GM12873 (cell line): ENCODE results near the gene INHBC.

ENCODE experiments used
- TF ChIP-seq, protein P1 (sequence below): IDR thresholded peaks from 2 replicates; pipeline ENCODE4 v1.5.1; 2012; ENCODE audit warnings: low read depth, mild to moderate bottlenecking, moderate library complexity, low read length, control low read depth; ENCODE audit not compliant: insufficient read depth; ENCODE audit errors: missing control alignments

Gene INHBC

DNA sequence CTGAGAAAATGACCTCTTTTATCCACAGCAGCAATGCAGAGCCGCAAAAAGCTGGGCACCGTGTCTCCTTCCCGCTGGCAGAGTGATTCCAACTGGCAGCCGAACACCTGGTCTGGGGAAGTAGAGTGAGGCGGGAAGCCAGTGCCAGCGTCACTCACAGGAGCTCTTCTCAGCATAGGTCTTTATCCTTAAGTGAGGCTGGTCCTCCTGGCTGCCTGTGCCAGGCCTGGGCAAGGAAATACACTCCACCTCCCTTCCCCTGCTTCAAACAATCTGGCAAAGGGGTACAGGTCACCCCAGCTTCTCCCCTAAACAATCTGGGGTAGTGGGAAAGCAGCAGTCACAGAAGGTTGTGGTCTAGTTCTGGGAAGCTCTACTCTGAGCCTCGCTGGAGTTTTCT, 40.3 kb downstream of the INHBC start:
- TF ChIP-seq, protein P1, sequence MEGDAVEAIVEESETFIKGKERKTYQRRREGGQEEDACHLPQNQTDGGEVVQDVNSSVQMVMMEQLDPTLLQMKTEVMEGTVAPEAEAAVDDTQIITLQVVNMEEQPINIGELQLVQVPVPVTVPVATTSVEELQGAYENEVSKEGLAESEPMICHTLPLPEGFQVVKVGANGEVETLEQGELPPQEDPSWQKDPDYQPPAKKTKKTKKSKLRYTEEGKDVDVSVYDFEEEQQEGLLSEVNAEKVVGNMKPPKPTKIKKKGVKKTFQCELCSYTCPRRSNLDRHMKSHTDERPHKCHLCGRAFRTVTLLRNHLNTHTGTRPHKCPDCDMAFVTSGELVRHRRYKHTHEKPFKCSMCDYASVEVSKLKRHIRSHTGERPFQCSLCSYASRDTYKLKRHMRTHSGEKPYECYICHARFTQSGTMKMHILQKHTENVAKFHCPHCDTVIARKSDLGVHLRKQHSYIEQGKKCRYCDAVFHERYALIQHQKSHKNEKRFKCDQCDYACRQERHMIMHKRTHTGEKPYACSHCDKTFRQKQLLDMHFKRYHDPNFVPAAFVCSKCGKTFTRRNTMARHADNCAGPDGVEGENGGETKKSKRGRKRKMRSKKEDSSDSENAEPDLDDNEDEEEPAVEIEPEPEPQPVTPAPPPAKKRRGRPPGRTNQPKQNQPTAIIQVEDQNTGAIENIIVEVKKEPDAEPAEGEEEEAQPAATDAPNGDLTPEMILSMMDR, result no peak

DNA sequence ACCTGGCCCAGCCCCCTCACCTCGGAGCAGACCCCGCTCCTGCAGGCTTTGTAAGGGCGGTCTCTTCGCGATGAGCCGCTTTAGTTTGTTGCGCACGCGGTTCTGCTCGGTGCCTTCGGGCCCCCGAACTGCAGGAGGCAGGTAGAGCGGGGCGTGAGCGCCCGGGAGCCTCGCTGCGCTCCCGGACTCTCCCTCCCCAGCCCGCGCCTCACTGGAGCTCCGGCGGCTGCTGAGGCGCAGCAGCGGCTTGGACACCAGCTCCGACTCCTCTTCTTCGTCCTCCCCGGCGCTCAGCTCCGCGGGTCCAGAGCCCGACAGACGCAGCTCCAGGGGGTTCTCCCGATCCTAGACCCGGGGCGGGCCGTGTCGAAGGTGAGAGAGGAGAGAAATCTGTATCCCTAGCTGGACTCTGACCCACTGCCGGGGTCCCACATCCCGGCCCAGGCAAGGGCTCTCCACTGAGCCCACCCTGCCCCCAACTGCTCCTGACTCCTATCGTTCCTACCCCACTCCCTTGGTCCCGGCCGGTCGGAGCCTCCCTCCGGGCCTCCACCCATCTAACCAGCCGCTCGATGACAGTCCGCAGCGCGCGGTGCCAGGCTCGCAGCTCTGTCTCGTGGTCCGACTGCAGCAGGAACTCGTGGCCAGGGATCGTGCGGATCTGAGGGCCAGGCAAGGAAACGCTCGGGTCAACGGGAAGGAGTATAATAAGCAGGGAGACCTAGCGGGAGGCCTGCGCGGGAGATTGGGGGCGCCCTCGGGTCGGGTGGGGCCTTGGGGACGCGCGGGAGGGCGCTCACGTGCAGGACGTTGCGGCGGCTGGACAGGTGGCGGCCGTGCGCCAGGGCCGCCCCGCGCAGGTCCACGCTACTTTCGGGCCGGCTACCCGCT, 40.9 kb downstream of the INHBC start:
- TF ChIP-seq, protein P1, result no peak

DNA sequence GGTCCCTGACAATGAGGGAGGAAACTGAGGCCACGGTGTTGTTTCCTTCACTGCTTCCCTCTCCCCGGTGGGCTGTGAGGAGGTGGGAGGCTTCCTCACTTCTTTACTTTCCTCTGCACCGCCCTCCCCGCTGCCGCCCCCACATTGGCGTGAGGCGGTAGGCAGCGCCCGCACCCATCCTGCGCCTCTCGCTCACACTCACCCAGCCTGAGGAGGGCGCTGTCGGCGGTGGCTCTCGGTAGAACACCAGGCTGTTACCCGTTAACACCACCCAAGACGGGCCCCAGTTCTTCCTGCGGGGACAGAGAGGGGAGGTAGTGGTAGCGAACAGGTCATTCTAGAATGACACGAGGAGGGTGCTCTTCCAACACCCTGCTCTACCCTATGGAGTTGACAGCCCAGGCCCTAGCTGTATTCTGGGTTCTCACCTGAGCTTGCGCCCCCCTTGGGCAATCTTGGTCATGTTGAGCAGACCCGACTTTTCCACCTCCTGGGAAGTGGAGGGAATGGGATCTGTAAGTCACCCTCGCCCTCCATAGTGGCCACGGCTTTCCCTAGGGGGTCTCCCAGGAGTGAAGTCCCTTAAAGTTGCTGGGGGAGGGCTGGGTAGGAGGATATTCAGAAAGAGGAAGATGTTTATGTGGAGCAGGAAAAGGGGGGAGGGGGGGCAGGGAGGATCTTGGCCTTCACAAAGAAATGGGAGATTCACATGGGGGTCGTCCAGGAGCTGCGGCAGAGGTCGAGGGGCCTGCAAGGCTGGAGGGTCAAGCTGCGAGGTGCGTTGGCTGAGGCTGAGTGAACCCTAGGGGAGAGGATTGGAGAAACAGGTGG, 41.8 kb downstream of the INHBC start:
- TF ChIP-seq, protein P1, result peak; percentile 78

DNA sequence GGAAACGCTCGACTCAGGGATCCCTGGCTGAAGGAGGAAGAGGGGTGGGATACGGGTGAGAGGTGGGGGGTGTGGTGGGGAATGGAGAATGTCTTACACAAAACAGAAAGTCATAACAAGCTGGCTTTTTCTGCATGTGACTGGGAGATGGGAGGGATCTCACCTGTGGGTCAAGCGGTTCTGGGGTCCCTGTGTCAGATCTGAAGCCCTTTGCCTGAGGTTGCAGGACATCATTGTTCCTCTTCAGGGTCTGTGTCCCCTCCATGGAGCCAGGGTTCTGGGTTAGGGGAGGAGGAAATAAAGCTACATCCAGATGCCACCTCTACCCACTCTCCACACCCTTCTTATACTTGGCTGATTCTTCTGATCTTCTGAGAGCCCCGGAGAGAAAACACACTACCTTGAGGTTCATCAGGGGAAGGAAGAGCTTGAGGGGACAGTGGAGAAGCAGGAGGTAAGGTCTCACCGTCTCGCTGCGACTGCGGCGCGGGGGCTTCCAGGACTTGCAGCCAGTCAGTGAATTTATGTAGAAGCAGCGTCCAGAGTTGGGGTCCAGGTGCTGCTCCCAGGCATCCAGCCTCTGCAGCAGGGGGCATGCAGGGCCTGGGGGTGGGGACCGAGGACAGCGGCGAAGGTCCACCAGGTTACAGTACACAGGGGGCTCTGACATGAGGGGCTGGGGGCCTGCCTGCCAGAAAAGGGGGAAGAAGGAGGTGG, 42.6 kb downstream of the INHBC start:
- TF ChIP-seq, protein P1, result no peak

DNA sequence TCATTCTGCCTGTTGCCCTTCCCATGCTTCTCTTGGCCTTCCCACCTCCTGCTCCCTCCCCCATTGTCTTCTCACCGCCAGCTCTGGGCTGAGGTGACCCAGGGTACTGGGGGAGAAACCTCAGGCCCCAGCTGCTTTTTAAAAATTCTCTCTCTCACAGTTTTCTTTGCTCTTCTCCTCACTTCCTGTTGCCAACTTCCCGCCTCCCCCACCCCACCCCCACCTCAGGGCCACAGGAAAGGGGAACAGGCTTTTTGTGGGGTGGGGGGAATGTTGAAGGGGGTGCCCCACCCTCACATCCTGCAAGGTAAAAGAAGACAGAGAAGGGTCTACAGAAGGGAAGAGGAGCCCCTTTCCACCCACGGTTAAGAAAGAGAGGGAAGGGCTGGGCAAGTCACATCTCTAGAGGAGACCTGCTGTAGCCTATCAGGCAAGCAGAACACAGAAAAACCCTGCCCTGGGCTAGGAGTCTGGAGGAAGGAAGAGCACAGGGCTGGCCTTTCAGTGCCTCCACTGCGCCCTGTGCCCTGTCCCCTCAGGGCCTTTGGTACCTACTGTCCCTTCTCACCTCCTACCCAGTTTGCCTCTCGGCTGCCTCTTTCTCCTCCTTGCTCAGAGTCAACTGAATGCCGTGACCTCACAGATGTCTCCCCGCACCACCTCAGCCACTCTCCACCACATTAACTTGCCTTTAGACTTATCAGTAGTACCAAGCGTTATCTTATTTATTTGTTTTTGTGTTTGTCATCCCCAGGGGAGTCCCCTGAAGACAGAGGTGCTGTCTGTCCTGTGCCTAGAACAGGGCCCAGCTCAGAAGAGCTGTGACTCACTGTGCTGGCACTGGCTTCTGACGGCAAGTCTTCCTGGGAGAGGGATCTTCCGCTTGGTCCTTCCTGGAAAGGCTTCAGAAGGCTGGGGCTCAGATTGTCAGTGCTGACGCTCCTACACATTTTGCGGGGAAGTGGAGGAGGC, 43.4 kb downstream of the INHBC start:
- TF ChIP-seq, protein P1, result no peak

DNA sequence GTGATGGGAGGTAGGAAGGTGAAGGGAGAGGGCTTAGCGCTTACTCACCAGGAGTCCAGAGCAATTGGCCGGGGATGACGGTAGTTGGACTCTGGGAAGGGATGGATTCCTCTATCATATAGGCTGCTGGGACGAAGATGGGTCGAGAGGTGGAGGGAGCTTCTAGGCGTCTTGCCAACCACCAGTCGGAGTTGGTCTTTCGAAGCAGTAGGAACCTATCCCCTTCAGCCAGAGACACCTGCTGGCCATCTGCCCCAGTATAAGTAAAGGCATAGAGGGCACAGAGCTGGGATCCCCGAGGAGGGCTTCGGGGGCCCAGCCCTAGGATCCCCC, 44.4 kb downstream of the INHBC start:
- TF ChIP-seq, protein P1, result no peak
